ENCODE results near the gene DNAH14. TPM values are rescaled to one million over a fixed set of nuclear protein-coding genes. Genes with fewer than 3 reads are reported as not detected.

Gene DNAH14
- total and polyA plus RNA-seq, 2 of the 8 experiments (the other 6 are each of a cell fraction or from before 2014, with no cell fraction given), result 8.4 to 40.7 TPM

GRCh38 chr1:225121095-225121494 is 191.6 kb downstream of the DNAH14 start:
- no peak overlapping the region for H2BK12ac ChIP-seq (ENCODE audit: low read depth, low read length)
- 93% methylated on average over 2 of the region's 2 CpGs; no CpG with 5 or more reads in 1 of the 2 experiments for whole genome bisulfite sequencing, 2 experiments (ENCODE audit: extremely low coverage in 1 of 2, insufficient coverage in 1 of 2, insufficient read length in 1 of 2, insufficient replicate concordance in 2 of 2, low coverage in 1 of 2, low lambda C conversion rate in 2 of 2, missing lambda C conversion rate in 1 of 2)
- no peaks in the 10 kb centered on the region for H3K23me2 ChIP-seq (ENCODE audit: low read depth, low read length)
- H3K27me3 ChIP-seq (replicated peaks in 1 of 4; ENCODE audit: control insufficient read depth in 3 of 4, extremely low read depth in 1 of 4, insufficient read depth in 3 of 4, low read length in 3 of 4), result no peaks in the 10 kb centered on the region
- CTCF ChIA-PET (ENCODE audit: partially characterized antibody), result no interaction called here
- H3K4me3 ChIP-seq (ENCODE audit: extremely low read depth in 1 of 4, insufficient read depth in 2 of 4, low read depth in 3 of 4, low read length in 4 of 4), result no peak overlapping the region
- no peak overlapping the region for H2BK20ac ChIP-seq (ENCODE audit: low read length)
- H3K4me1 ChIP-seq (replicated peaks in 1 of 4; ENCODE audit: control insufficient read depth in 3 of 4, insufficient read depth in 4 of 4, low read length in 3 of 4), result 0 out of 7 replicates have a peak, but pooled peaks cover 0 to 2% (median 0%) of the 10 kb centered on the region in 4 experiments
- no peak overlapping the region for H3K27ac ChIP-seq (ENCODE audit: low read depth, low read length)
- no peaks in the 10 kb centered on the region for H3K9me3 ChIP-seq (ENCODE audit: insufficient read depth in 2 of 2, low read depth in 1 of 2, low read length in 1 of 2)
- H4K20me1 ChIP-seq (replicated peaks in 1 of 2; ENCODE audit: control insufficient read depth in 1 of 2, insufficient read depth in 2 of 2, low read length in 2 of 2), result no peaks in the 10 kb centered on the region
- no peak overlapping the region for H2BK5ac ChIP-seq (ENCODE audit: low read depth, low read length)
- H3K56ac ChIP-seq (replicated peaks; ENCODE audit: insufficient read length, low read depth, low read length), result no peak overlapping the region
- H3K14ac ChIP-seq (ENCODE audit: insufficient read length), result no peak overlapping the region
- H3K79me2 ChIP-seq (ENCODE audit: control insufficient read depth in 1 of 2, insufficient read depth in 2 of 2, low read length in 2 of 2), result no peaks in the 10 kb centered on the region
- no peaks in the 10 kb centered on the region for H3K79me1 ChIP-seq (ENCODE audit: low read depth, low read length)
- TF ChIP-seq SRF (IDR thresholded peaks at IDR 0.05; ENCODE audit: low read depth, low read length) (no peak), CEBPB (IDR thresholded peaks at IDR 0.05; ENCODE audit: low read depth, low read length) (peak; percentile 68; the same call in 1 of the 2 replicates)
- POLR2A ChIA-PET (ENCODE audit: partially characterized antibody), result no interaction called here
- FAIRE-seq, result no peak
- H2BK120ac ChIP-seq (replicated peaks; ENCODE audit: low read depth, low read length), result no peak overlapping the region
- H3K4me2 ChIP-seq (ENCODE audit: insufficient read depth in 1 of 2, low read depth in 2 of 2, low read length in 2 of 2), result no peak overlapping the region
- no peak overlapping the region for H2BK15ac ChIP-seq (ENCODE audit: low read length)
- H3K18ac ChIP-seq (ENCODE audit: extremely low read depth, low read length), result no peak overlapping the region
- H3K23ac ChIP-seq (ENCODE audit: insufficient read length), result no peak overlapping the region
- H2AFZ ChIP-seq (ENCODE audit: low read length), result no peak overlapping the region
- H3K4ac ChIP-seq (replicated peaks; ENCODE audit: insufficient read length, low read depth, low read length), result no peak overlapping the region
- H4K8ac ChIP-seq (ENCODE audit: extremely low read depth, insufficient read depth, low read length), result no peak overlapping the region
- H4K91ac ChIP-seq (replicated peaks; ENCODE audit: insufficient read length, low read length), result no peak overlapping the region
- no peak for DNase-seq (ENCODE audit: low read depth in 1 of 2, low spot score in 2 of 2)
- no peak overlapping the region for H4K5ac ChIP-seq (ENCODE audit: insufficient read length, low read depth, low read length)
- H2AK5ac ChIP-seq (ENCODE audit: low read depth, low read length), result no peak overlapping the region
- no peak overlapping the region for H3K9ac ChIP-seq (replicated peaks in 1 of 4; ENCODE audit: extremely low read depth in 1 of 4, low read depth in 3 of 4, low read length in 3 of 4)
- H3K36me3 ChIP-seq (ENCODE audit: control insufficient read depth in 2 of 4, insufficient read depth in 4 of 4, low read length in 3 of 4), result no peaks in the 10 kb centered on the region

Measured in H1 (cell line).